ENCODE results near the gene IGFL3.

IGFL3 gene

GRCh38 chr19:46076031-46076880 is 48.2 kb downstream of the IGFL3 start:
- no peak for DNase-seq

- no peak for DNase-seq
These were observed 51.1 kb downstream of the IGFL3 start for GRCh38 chr19:46073268-46073922.
